A549 (cell line): ENCODE results near the gene BIN1. TPM values are rescaled to one million over a fixed set of nuclear protein-coding genes. Genes with fewer than 3 reads are reported as not detected.

Experiments
- ATAC-seq, 2 experiments: fragments of 200-7000 bp in 1 of 2; fragments of >200 bp in 1 of 2; cut with Nextera tagmentation in 1 of 2; cut with Tn5 transposase in 1 of 2; 3 replicates each; pipeline versions ENCODE4 v1.8.0 to v1.9.1; 2018 to 2020; ENCODE audit warnings: mild to moderate bottlenecking in 1 of 2, moderate library complexity in 1 of 2
- CTCF ChIA-PET: fragments of 300-600 bp; sonication (Branson Sonifier 250); formaldehyde crosslinking; extraction: SDS; loops from one replicate; lab custom pipeline; 2021; ENCODE audit warnings: antibody characterized with exemption, inconsistent platforms; lab: Yijun Ruan, JAX
- POLR2A ChIA-PET: fragments of 350-600 bp; formaldehyde crosslinking; extraction: SDS; loops from one replicate; lab custom pipeline; 2021; ENCODE audit warnings: antibody characterized with exemption, inconsistent platforms; lab: Yijun Ruan, JAX
- DNase-seq, 2 experiments: peaks; one replicate each; pipeline versions ENCODE4 v3.0.0 to v3.0.0-alpha.2; 2011 to 2016; ENCODE audit warnings: low read depth in 1 of 2, low spot score in 1 of 2
- FAIRE-seq: peaks from 2 replicates; lab custom pipeline; 2011; peaks lifted over from hg19 to GRCh38; lab: Jason Lieb, UNC
- H3K27ac ChIP-seq, 2 experiments: fragments of >200 bp; sonication (Bioruptor Twin); formaldehyde crosslinking; 3 replicates each; pipeline ENCODE4 v1.5.1; 2016 to 2017
- H3K4me1 ChIP-seq: fragments of >200 bp; sonication (Bioruptor Twin); formaldehyde crosslinking; 3 replicates; pipeline ENCODE4 v1.6.1; 2016
- H3K4me2 ChIP-seq: fragments of >200 bp; sonication (Bioruptor Twin); formaldehyde crosslinking; 3 replicates; pipeline ENCODE4 v1.6.1; 2016
- H3K4me3 ChIP-seq: fragments of >200 bp; sonication (Bioruptor Twin); formaldehyde crosslinking; 3 replicates; pipeline ENCODE4 v1.5.1; 2016
- H3K9me3 ChIP-seq: fragments of >200 bp; sonication (Bioruptor Twin); formaldehyde crosslinking; 3 replicates; pipeline ENCODE4 v1.6.1; 2016
- CEBPB ChIP-seq, 2 experiments: fragments of >200 bp in 1 of 2; sonication (Bioruptor Twin) in 1 of 2; formaldehyde crosslinking in 1 of 2; IDR thresholded peaks; 2 replicates each; pipeline ENCODE4 v1.6.1; 2012 to 2016
- CHD2 ChIP-seq: fragments of 150-350 bp; IDR thresholded peaks from 2 replicates; pipeline ENCODE4 v1.6.1; 2014; ENCODE audit warnings: low read length; ENCODE audit not compliant: partially characterized antibody
- EHF ChIP-seq: fragments of 250-450 bp; sonication (Bioruptor Pico); IDR thresholded peaks from 2 replicates; pipeline ENCODE4 v1.5.0; 2020; ENCODE audit warnings: mild to moderate bottlenecking
- EHMT2 ChIP-seq: fragments of 200-600 bp; sonication (generic); IDR thresholded peaks from 2 replicates; pipeline ENCODE4 v1.6.1; 2016; ENCODE audit warnings: antibody characterized with exemption, low read depth, mild to moderate bottlenecking, moderate library complexity
- ESRRA ChIP-seq: fragments of 150-350 bp; IDR thresholded peaks from 2 replicates; pipeline ENCODE4 v1.6.1; 2014; ENCODE audit warnings: mild to moderate bottlenecking, low read length, borderline replicate concordance
- FOSL2 ChIP-seq, 2 experiments: fragments of 450-650 bp in 1 of 2; fragments of >200 bp in 1 of 2; sonication (Bioruptor Twin) in 1 of 2; formaldehyde crosslinking; IDR thresholded peaks; 2 replicates each; pipeline versions ENCODE4 v1.5.0 to v1.6.1; 2016 to 2020; ENCODE audit warnings: mild to moderate bottlenecking in 1 of 2, moderate library complexity in 1 of 2
- GATA3 ChIP-seq: IDR thresholded peaks from 2 replicates; pipeline ENCODE4 v1.6.1; 2012; ENCODE audit warnings: borderline replicate concordance
- HOXB5 ChIP-seq: fragments of 250-450 bp; sonication (Bioruptor Pico); IDR thresholded peaks from 2 replicates; pipeline ENCODE4 v1.5.0; 2020; ENCODE audit warnings: mild to moderate bottlenecking, moderate library complexity
- JUN ChIP-seq, 2 experiments: fragments of >200 bp; sonication (Bioruptor Twin); formaldehyde crosslinking; IDR thresholded peaks; 2 replicates in 1 of 2; 3 replicates in 1 of 2; pipeline ENCODE4 v1.6.1; 2016 to 2017
- JUNB ChIP-seq: fragments of >200 bp; sonication (Bioruptor Twin); formaldehyde crosslinking; IDR thresholded peaks from 2 replicates; pipeline ENCODE4 v1.6.1; 2016
- KDM5A ChIP-seq: fragments of 200-600 bp; sonication (generic); IDR thresholded peaks from 2 replicates; pipeline ENCODE4 v1.6.1; 2016; ENCODE audit warnings: antibody characterized with exemption, mild to moderate bottlenecking
- MAZ ChIP-seq: fragments of 150-350 bp; IDR thresholded peaks from 2 replicates; pipeline ENCODE4 v1.6.1; 2014; ENCODE audit warnings: antibody characterized with exemption, low read depth, low read length, borderline replicate concordance
- MYC ChIP-seq: IDR thresholded peaks from 2 replicates; pipeline ENCODE4 v1.6.1; 2012; ENCODE audit warnings: mild to moderate bottlenecking, inconsistent platforms, low read length, improper control_type of control experiment, borderline replicate concordance
- NR3C1 ChIP-seq: fragments of >200 bp; sonication (Bioruptor Twin); formaldehyde crosslinking; IDR thresholded peaks from 3 replicates; pipeline ENCODE4 v1.6.1; 2017
- POLR2A ChIP-seq: IDR thresholded peaks from 2 replicates; pipeline ENCODE4 v1.6.1; 2012; ENCODE audit warnings: mild to moderate bottlenecking, low read length
- RARB ChIP-seq: fragments of 250-450 bp; sonication (Bioruptor Pico); IDR thresholded peaks from 2 replicates; pipeline ENCODE4 v1.8.0; 2021; ENCODE audit warnings: mild to moderate bottlenecking, moderate library complexity
- SREBF2 ChIP-seq: fragments of 450-650 bp; IDR thresholded peaks from 2 replicates; pipeline ENCODE4 v1.6.1; 2014; ENCODE audit warnings: mild to moderate bottlenecking, moderate library complexity
- ZFP36 ChIP-seq: fragments of 450-650 bp; IDR thresholded peaks from 2 replicates; pipeline ENCODE4 v1.6.1; 2014; ENCODE audit warnings: borderline replicate concordance; ENCODE audit not compliant: partially characterized antibody
- WGBS: methylation state at CpG from one replicate; pipeline ENCODE4 v1.1.6; 2017; ENCODE audit errors: missing lambda C conversion rate; 5-methylcytosine and 5-hydroxymethylcytosine counted together
- polyA plus RNA-seq, 4 experiments: library from polyadenylated mRNA; depleted of rRNA in 3 of 4; stranded (reverse); fragments of >200 nt; fragmentation: RNase III in 1 of 4; extraction: RNeasy Plus Mini Kit Qiagen cat#74134 plus additional on column Dnase treatment in 1 of 4; gene quantifications; 2 replicates in 3 of 4; 3 replicates in 1 of 4; pipeline ENCODE4 v1.2.3, GENCODE V29; 2011 to 2017
- TF ChIP-seq, protein P1 (sequence below): IDR thresholded peaks from 2 replicates; pipeline ENCODE4 v1.6.1; 2012
- TF ChIP-seq, protein P2 (sequence below): IDR thresholded peaks from 2 replicates; pipeline ENCODE4 v1.6.1; 2012
- TF ChIP-seq, protein P3 (sequence below): fragments of 250-450 bp; sonication (Bioruptor Pico); IDR thresholded peaks from 2 replicates; pipeline ENCODE4 v1.5.0; 2020; ENCODE audit warnings: low read depth, mild to moderate bottlenecking, moderate library complexity
- TF ChIP-seq, protein P4 (sequence below): fragments of >200 bp; sonication (Bioruptor Twin); formaldehyde crosslinking; IDR thresholded peaks from 3 replicates; pipeline ENCODE4 v1.5.1; 2016

BIN1 gene
- polyA plus RNA-seq, 2 of the 4 experiments (the other 2 are of a cell fraction), result 15.5 to 34.1 TPM

DNA sequence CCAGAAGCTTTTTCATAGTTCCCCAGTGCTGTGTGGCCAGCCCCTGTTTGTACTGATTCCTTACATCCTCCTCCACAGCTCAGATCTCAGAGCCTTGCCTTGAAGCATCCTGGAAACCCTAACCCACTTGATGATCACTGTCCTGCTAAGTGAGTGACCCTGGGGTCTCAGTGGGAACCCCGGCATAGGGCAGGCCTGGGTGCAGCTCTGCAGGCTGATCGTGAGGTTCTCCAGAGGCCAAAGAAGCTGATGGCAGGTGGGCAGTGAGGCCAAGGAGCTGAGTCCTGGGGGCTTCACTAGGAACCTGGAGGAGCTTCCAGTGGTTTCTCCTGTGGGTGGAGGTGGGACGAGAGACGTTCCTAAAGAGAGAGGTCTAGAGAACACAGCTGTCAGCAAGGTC, 47.4 kb upstream of the BIN1 start:
- POLR2A ChIA-PET, result no interaction called here
- Histone ChIP-seq H3K4me3 (no peak overlapping the region), H3K27ac (peak overlapping the region; percentile 59 to 81; a peak in 5 of 6 replicates), H3K4me1 (peaks cover 33% of the 10 kb centered on the region), H3K9me3 (peaks cover 10% of the 10 kb centered on the region; the same call in 1 of the 3 replicates), H3K4me2 (no peak overlapping the region)
- ATAC-seq (no peak), DNase-seq (no peak), FAIRE-seq (no peak)
- no peak for TF ChIP-seq CEBPB (IDR thresholded peaks at IDR 0.05)
- WGBS, result 77% methylated on average over 2 of the region's 4 CpGs
- CTCF ChIA-PET, result interaction anchor here (0.9 to 1.4 kb wide), 7 partner anchors 12 to 126 kb away, joined by 3 to 4 read pairs (median 3); no protein-coding TSS in a partner anchor

DNA sequence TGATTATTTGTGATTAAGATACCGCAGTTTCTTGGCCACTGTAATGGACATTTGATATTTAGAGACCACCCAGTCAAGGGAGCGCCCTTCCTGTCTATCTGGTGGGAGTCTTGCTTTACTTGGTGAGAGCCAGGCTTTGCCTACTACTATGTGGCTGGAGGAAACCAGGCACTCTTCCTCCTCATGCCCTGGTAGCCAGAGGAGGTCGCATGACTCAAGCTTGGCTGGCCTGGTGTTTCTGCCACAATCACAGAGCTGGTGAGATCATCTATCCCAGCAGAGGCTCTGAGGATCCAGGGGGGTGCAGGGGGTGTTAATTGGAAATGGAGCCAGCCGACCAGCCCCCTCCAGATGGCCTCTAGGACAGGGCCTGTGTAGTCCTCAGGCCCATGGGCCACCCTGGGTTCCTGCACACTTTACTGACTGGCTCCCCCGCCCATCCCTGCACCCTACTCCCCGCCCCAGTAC, 46.8 kb upstream of the BIN1 start:
- Histone ChIP-seq H3K4me2 (peak overlapping the region; percentile 27; the same call in 2 of the 3 replicates), H3K4me3 (no peak overlapping the region), H3K4me1 (peaks cover 38% of the 10 kb centered on the region), H3K27ac (peak overlapping the region; percentile 59 to 81; a peak in 5 of 6 replicates), H3K9me3 (peaks cover 10% of the 10 kb centered on the region; the same call in 1 of the 3 replicates)
- WGBS, result 54% methylated on average over 6 of the region's 6 CpGs
- peak; percentile 27 to 41 for DNase-seq
- ATAC-seq, result peak; percentile 83 to 84
- FAIRE-seq, result no peak
- TF ChIP-seq, protein P1, sequence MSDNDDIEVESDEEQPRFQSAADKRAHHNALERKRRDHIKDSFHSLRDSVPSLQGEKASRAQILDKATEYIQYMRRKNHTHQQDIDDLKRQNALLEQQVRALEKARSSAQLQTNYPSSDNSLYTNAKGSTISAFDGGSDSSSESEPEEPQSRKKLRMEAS, result 0 out of 2 replicates have a peak, but pooled peaks have one; percentile 38
- TF ChIP-seq, protein P2, sequence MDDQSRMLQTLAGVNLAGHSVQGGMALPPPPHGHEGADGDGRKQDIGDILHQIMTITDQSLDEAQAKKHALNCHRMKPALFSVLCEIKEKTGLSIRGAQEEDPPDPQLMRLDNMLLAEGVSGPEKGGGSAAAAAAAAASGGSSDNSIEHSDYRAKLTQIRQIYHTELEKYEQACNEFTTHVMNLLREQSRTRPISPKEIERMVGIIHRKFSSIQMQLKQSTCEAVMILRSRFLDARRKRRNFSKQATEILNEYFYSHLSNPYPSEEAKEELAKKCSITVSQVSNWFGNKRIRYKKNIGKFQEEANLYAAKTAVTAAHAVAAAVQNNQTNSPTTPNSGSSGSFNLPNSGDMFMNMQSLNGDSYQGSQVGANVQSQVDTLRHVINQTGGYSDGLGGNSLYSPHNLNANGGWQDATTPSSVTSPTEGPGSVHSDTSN, result no peak
- POLR2A ChIA-PET, result no interaction called here
- CTCF ChIA-PET, result interaction anchor here (0.6 to 1.4 kb wide), 6 partner anchors 12 to 127 kb away, joined by 3 to 4 read pairs (median 3); no protein-coding TSS in a partner anchor

DNA sequence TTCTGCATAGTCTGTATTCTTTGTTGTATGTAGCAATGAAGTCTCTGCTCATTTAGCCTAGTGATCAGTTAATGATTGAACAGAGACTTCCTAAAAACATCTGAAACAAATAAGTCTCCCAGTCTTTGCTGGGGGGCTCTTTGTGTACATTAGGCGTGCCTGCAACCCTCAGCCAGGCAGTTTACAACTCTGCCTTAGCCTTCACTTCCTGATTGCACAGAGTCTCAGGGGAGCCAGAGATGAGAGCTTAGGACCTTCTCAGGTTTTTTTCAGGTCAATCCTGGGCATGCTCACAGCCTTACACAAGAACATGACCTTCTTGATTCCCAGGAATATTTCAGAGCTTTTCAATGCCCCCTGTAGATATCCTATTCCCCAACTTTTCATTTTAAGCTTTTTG, 44.0 kb upstream of the BIN1 start:
- TF ChIP-seq, protein P3, sequence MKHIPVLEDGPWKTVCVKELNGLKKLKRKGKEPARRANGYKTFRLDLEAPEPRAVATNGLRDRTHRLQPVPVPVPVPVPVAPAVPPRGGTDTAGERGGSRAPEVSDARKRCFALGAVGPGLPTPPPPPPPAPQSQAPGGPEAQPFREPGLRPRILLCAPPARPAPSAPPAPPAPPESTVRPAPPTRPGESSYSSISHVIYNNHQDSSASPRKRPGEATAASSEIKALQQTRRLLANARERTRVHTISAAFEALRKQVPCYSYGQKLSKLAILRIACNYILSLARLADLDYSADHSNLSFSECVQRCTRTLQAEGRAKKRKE (CRISPR knock-in tag), result no peak
- TF ChIP-seq CEBPB (IDR thresholded peaks at IDR 0.05) (no peak), JUN (IDR thresholded peaks at IDR 0.05) (no peak), GATA3 (no peak)
- H3K4me3 ChIP-seq, result no peak overlapping the region
- no peak overlapping the region for H3K4me2 ChIP-seq
- ATAC-seq, result no peak
- ChIA-PET CTCF (interaction anchor here (0.8 to 1.7 kb wide), 3 partner anchors 10 to 79 kb away, joined by 3 to 6 read pairs (median 3); no protein-coding TSS in a partner anchor), POLR2A (no interaction called here)
- DNase-seq, result no peak
- peak overlapping the region; percentile 1 to 67; a peak in 3 of 6 replicates for H3K27ac ChIP-seq
- no peak for FAIRE-seq
- peaks cover 10% of the 10 kb centered on the region; the same call in 1 of the 3 replicates for H3K9me3 ChIP-seq
- WGBS, result 36% methylated on average over 1 of the region's 1 CpG
- peaks cover 36% of the 10 kb centered on the region for H3K4me1 ChIP-seq

DNA sequence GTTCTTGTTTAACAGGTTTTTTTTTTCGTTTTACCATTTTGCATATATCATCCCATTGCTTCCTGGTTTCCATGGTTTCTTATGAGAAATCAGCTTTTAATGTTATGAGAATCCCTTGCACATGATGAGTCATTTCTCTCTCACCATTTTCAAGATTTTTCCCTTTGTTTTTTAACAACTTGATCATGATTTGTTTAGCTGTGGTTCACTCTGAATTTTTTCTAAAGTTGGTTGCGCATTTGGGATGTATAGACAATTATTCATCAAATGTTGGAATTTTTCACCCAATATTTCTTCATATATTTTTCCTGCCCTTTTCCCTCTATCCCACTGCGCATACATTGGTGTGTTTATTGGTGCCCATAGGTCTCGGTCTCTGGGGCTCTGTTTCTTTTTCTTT, 42.4 kb upstream of the BIN1 start:
- ATAC-seq, result peak; percentile 51 to 68; a peak in 3 of 6 replicates

More for the DNA sequence above, 42.4 kb upstream of the BIN1 start:
- H3K4me3 ChIP-seq, result no peak overlapping the region
- H3K4me1 ChIP-seq, result peaks cover 31% of the 10 kb centered on the region
- TF ChIP-seq FOSL2 (IDR thresholded peaks at IDR 0.05) (peak; percentile 67), FOSL2 (CRISPR knock-in tag; IDR thresholded peaks at IDR 0.05) (peak; percentile 93), KDM5A (no peak), NR3C1 (no peak), MYC (no peak), SREBF2 (no peak), EHF (no peak), JUNB (peak; percentile 71), HOXB5 (CRISPR knock-in tag) (no peak), GATA3 (peak; percentile 39; the same call in 1 of the 2 replicates), CEBPB (IDR thresholded peaks at IDR 0.05) (peak in 1 of 2 experiments; percentile 37; a peak in 1 of 4 replicates), MAZ (no peak), RARB (no peak), POLR2A (no peak), ESRRA (no peak), ZFP36 (no peak), CHD2 (no peak), EHMT2 (no peak)
- TF ChIP-seq, protein P4, sequence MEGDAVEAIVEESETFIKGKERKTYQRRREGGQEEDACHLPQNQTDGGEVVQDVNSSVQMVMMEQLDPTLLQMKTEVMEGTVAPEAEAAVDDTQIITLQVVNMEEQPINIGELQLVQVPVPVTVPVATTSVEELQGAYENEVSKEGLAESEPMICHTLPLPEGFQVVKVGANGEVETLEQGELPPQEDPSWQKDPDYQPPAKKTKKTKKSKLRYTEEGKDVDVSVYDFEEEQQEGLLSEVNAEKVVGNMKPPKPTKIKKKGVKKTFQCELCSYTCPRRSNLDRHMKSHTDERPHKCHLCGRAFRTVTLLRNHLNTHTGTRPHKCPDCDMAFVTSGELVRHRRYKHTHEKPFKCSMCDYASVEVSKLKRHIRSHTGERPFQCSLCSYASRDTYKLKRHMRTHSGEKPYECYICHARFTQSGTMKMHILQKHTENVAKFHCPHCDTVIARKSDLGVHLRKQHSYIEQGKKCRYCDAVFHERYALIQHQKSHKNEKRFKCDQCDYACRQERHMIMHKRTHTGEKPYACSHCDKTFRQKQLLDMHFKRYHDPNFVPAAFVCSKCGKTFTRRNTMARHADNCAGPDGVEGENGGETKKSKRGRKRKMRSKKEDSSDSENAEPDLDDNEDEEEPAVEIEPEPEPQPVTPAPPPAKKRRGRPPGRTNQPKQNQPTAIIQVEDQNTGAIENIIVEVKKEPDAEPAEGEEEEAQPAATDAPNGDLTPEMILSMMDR, result no peak
- DNase-seq, result peak; percentile 30 to 65
- H3K9me3 ChIP-seq, result peaks cover 10% of the 10 kb centered on the region; the same call in 1 of the 3 replicates
- CTCF ChIA-PET, result no interaction called here
- H3K4me2 ChIP-seq, result peak overlapping the region; percentile 40
- peak overlapping the region; percentile 63 to 80; a peak in 4 of 6 replicates for H3K27ac ChIP-seq
- POLR2A ChIA-PET, result no interaction called here
- 43% methylated on average over 4 of the region's 4 CpGs for WGBS
- no peak for FAIRE-seq
